ENCODE results near the gene ECE1.
A peak's percentile ranks its signal among the peaks of the same experiment; 100 is the strongest.

The ECE1 gene

GRCh38 chr1:21280482-21280881 is 9.8 kb downstream of the ECE1 start:
- H3K27ac ChIP-seq (replicated peaks), result no peak overlapping the region
- peaks cover 11% of the 10 kb centered on the region for H3K27me3 ChIP-seq (ENCODE audit: insufficient read depth, poor library complexity, severe bottlenecking)
- TF ChIP-seq SPI1 (IDR thresholded peaks at IDR 0.05; ENCODE audit: borderline replicate concordance, low read depth) (no peak), GABPA (IDR thresholded peaks at IDR 0.05; ENCODE audit: low read depth) (no peak), REST (IDR thresholded peaks at IDR 0.05; ENCODE audit: insufficient replicate concordance, low read depth) (no peak), CTCF (IDR thresholded peaks at IDR 0.05; ENCODE audit: insufficient read depth, low read length) (no peak), POLR2AphosphoS5 (IDR thresholded peaks at IDR 0.05; ENCODE audit: low read depth) (no peak)
- no peak overlapping the region for H3K4me3 ChIP-seq (replicated peaks; ENCODE audit: insufficient read depth, low read length)
- DNase-seq (ENCODE audit: low read depth in 1 of 2, low spot score in 1 of 2), result no peak

GRCh38 chr1:21280011-21280471 is 10.2 kb downstream of the ECE1 start:
- TF ChIP-seq SPI1 (IDR thresholded peaks at IDR 0.05; ENCODE audit: borderline replicate concordance, low read depth), result peak; percentile 84
- TF ChIP-seq POLR2AphosphoS5 (IDR thresholded peaks at IDR 0.05; ENCODE audit: low read depth), result no peak
- Histone ChIP-seq H3K4me3 (replicated peaks; ENCODE audit: insufficient read depth, low read length) (no peak overlapping the region), H3K27me3 (ENCODE audit: insufficient read depth, poor library complexity, severe bottlenecking) (peaks cover 9% of the 10 kb centered on the region), H3K27ac (replicated peaks) (no peak overlapping the region)
- DNase-seq (ENCODE audit: low read depth in 1 of 2, low spot score in 1 of 2), result no peak

GRCh38 chr1:21278860-21279845 is 11.1 kb downstream of the ECE1 start:
- peaks cover 4% of the 10 kb centered on the region for H3K27me3 ChIP-seq (ENCODE audit: insufficient read depth, poor library complexity, severe bottlenecking)
- no peak for DNase-seq (ENCODE audit: low read depth in 1 of 2, low spot score in 1 of 2)
- TF ChIP-seq REST (IDR thresholded peaks at IDR 0.05; ENCODE audit: insufficient replicate concordance, low read depth), result no peak
- TF ChIP-seq CTCF (IDR thresholded peaks at IDR 0.05; ENCODE audit: insufficient read depth, low read length), result no peak
- TF ChIP-seq SPI1 (IDR thresholded peaks at IDR 0.05; ENCODE audit: borderline replicate concordance, low read depth), result no peak
- no peak for TF ChIP-seq POLR2AphosphoS5 (IDR thresholded peaks at IDR 0.05; ENCODE audit: low read depth)
- no peak for TF ChIP-seq GABPA (IDR thresholded peaks at IDR 0.05; ENCODE audit: low read depth)
- H3K4me3 ChIP-seq (replicated peaks; ENCODE audit: insufficient read depth, low read length), result no peak overlapping the region
- H3K27ac ChIP-seq (replicated peaks), result no peak overlapping the region

GRCh38 chr1:21278208-21278859 is 11.9 kb downstream of the ECE1 start:
- Histone ChIP-seq H3K4me3 (replicated peaks; ENCODE audit: insufficient read depth, low read length) (no peak overlapping the region), H3K27me3 (ENCODE audit: insufficient read depth, poor library complexity, severe bottlenecking) (no peaks in the 10 kb centered on the region), H3K27ac (replicated peaks) (no peak overlapping the region)
- DNase-seq (ENCODE audit: low read depth in 1 of 2, low spot score in 1 of 2), result no peak
- TF ChIP-seq POLR2AphosphoS5 (IDR thresholded peaks at IDR 0.05; ENCODE audit: low read depth), result no peak

Measured in HL-60 (cell line).